ENCODE data around the gene UBE2J1.
"Not testable (repeated sequence)": the region's sequence is repeated elsewhere in the genome, so short reads cannot be mapped to it uniquely, and the experiment has no call there.

UBE2J1 gene

DNA sequence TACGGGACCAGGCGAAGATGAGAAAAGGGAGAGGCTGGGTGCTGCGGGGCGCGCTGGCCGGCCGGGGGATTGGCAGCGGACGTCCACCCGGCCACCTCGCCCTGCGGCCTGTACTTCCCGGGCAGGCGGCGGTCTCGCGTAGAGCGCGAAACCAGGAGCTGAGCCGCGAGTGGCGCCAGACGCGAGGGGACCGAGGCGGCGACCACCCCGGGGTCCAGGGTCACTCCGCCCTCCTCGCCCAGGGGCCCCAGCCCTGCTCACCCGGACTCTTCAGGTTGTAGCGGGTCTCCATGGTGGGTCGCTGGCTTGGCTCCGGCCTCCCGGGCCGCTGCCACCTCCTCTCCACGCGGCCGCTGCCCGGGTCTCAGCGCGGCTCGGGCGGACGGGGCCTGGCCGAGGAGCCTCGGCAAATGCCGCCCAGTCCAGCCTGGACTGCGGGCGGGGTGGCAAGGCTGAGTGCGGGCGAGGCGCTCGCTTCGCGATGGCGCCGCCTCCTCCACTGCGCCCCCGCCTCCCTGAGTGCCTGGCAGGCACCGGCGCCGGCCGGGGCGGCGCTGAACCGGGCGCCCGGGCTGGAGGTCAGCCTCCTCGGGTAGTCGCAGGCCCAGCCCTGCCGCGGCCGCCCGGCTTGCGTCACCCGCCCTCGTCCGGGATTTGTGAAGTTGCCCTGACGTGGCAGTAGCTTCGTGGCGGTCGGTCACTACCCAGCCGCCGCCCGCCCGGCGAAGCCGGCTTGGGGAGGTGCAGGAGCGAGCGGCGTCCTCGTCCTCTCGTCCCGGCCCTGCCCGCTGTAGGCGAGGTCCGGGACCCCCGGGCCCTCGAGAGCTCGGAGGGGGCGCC, at the start of gene UBE2J1:
TSS of gene UBE2J1 (minus strand) at position 445 of the 840 bp plus-strand sequence. CDS start at position 292, 153 bp downstream.
- peaks cover 0 to 4% of the 10 kb centered on the region in 2 donors for H3K9me3 Mint-ChIP-seq
- peaks cover 73% of the 10 kb centered on the region for H3K4me1 Mint-ChIP-seq
- peak within 1 kb of the TSS; percentile 97 to 99 for H3K27ac Mint-ChIP-seq
- DNase-seq (peak; percentile 80 to 81), ATAC-seq (peak; percentile 87)
- H3K27me3 Mint-ChIP-seq: no peaks in the 10 kb centered on the region
- peak within 1 kb of the TSS; percentile 94 to 98 for H3K4me3 Mint-ChIP-seq

DNA sequence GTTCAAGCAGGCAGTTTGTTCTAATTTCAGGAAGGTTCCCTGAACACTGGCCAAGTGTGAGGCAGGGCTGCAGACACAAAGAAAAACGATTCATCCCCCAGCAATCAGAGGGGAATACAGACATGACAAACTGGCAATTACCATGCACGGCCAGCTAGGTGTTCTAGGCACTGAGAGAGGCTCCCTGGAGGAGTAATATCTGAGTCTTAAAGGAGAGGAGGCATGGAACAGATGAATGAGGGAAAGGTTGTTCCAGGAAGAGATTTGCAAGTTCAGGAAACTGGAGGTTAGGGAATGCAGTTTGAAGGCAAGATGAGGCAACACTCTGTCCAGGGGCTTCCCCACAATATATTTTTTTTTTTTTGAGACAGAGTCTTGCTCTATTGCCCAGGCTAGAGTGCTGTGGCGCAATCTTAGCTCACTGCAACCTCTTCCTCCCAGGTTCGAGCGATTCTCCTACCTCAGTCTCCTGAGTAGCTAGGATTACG, 48.4 kb upstream of the UBE2J1 start:
- Mint-ChIP-seq H3K4me1 (peaks cover under 1% of the 10 kb centered on the region), H3K27me3 (no peaks in the 10 kb centered on the region), H3K9me3 (no peaks in the 10 kb centered on the region), H3K4me3 (no peak overlapping the region), H3K27ac (no peak overlapping the region)
- ATAC-seq (no peak), DNase-seq (no peak)

GRCh38 chr6:89400050-89400449, 47.5 kb upstream of the UBE2J1 start:
- Mint-ChIP-seq H3K4me3 (no peak overlapping the region), H3K9me3 (no peaks in the 10 kb centered on the region), H3K27ac (no peak overlapping the region), H3K27me3 (no peaks in the 10 kb centered on the region), H3K4me1 (no peaks in the 10 kb centered on the region)
- DNase-seq (no peak), ATAC-seq (no peak)

DNA sequence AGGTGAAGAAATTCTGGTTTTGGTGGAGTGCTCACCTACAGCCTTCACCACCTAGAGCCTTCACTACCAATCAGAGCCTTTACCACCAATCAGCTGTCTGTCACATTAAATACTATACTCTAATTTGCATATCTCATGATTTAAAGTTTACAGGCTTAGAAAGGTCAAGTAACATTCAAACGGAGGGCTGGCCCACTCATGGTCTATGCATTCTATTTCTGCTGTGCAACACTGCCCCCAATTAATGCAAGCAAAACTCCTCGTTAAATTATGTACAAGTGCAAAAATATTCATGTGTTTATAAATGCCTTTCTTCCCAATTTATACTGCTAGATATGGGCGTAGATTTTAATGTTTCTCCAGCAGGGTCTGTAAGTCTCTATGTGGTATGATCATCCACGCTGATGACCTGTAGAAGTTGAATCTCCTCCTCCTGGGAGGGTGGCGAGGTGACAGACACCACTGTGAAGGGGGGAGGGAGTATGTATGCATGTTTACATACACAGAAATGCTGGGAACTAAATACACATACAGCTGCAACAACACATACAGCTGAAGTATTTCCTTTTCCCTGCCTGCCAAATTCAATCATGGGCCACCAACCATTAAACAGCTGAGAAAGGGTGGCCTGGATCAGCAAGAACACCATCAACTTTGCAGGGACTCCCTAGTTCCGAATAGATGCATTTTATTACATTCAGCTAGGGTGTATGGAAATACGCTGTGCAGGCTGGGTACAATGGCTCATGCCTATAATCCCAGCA, 46.4 kb upstream of the UBE2J1 start:
- DNase-seq (no peak), ATAC-seq (no peak)
- Mint-ChIP-seq H3K4me3 (no peak overlapping the region), H3K9me3 (peaks cover under 1 to 2% of the 10 kb centered on the region in 2 donors), H3K27ac (no peak overlapping the region), H3K4me1 (no peaks in the 10 kb centered on the region), H3K27me3 (no peaks in the 10 kb centered on the region)

DNA sequence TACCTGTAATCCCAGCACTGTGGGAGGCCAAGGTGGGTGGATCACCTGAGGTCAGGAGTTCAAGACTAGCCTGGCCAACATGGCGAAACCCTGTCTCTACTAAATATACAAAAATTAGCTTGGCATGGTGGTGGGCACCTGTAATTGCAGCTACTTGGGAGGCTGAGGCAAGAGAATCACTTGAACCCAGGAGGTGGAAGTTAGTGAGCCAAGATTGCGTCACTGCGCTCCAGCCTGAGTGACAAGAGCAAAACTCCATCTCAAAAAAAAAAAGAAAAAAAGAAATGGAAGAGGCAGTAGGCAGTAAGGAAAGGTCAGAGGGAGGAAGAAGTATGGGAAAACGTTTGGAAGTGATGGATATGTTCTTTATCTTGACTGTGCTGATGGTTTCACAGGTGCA, 45.4 kb upstream of the UBE2J1 start:
- peaks cover 11% of the 10 kb centered on the region in 2 donors for H3K9me3 Mint-ChIP-seq
- not testable (repeated sequence) for DNase-seq, H3K4me1 Mint-ChIP-seq, H3K4me3 Mint-ChIP-seq, H3K27ac Mint-ChIP-seq, ATAC-seq, H3K27me3 Mint-ChIP-seq

GRCh38 chr6:89393659-89394058, 41.1 kb upstream of the UBE2J1 start:
- no peaks in the 10 kb centered on the region for H3K4me1 Mint-ChIP-seq
- ATAC-seq (no peak), DNase-seq (no peak)
- H3K27me3 Mint-ChIP-seq: no peaks in the 10 kb centered on the region
- H3K9me3 Mint-ChIP-seq: peaks cover 12 to 18% of the 10 kb centered on the region in 2 donors
- H3K4me3 Mint-ChIP-seq: no peak overlapping the region
- H3K27ac Mint-ChIP-seq: no peak overlapping the region

DNA sequence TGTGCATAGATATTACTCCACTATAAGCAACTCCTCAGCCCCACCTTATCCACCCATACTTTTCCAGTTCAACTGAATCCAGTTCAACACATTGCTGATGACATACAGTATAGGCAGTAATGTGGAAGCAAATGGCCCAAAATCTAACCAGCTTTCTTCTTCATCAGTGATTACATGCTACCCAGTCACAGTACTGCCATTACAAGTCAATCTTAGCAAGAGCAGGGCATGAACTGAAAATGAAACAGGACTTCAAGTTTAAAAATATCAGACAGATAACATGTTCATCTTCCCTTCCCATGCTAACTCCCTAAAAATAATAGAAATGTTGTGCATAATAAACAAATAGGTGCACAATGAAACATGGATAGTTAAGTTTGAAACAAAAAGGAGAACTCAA, 40.3 kb upstream of the UBE2J1 start:
- Mint-ChIP-seq H3K4me3 (no peak overlapping the region), H3K27ac (peak overlapping the region in 1 of 2 donors; percentile 1)
- no peak for ATAC-seq

DNA sequence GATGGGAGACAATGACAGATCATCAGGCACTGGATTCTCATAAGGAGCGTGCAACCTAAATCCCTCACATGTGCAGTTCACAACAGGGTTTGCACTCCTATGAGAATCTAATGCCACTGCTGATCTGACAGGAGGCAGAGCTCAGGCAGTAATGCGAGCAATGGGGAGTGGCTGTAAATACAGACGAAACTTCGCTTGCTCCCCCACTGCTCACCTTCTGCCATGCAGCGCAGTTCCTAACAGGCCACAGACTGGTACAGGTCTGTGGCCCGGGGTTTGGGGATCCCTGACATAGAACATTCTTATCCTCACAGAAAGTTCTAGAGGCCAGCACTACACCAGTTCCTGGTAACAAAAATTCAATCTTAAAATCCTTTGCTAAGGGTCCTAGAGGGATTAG, 36.3 kb upstream of the UBE2J1 start:
- DNase-seq (no peak), ATAC-seq (no peak)
- Mint-ChIP-seq H3K4me3 (no peak overlapping the region), H3K4me1 (peaks cover 6% of the 10 kb centered on the region), H3K27me3 (no peaks in the 10 kb centered on the region), H3K9me3 (peaks cover 11 to 16% of the 10 kb centered on the region in 2 donors), H3K27ac (no peak overlapping the region)

More for the DNA sequence above, 40.3 kb upstream of the UBE2J1 start:
- DNase-seq: no peak
- peaks cover under 1% of the 10 kb centered on the region for H3K4me1 Mint-ChIP-seq
- peaks cover 12 to 18% of the 10 kb centered on the region in 2 donors for H3K9me3 Mint-ChIP-seq
- H3K27me3 Mint-ChIP-seq: no peaks in the 10 kb centered on the region

- H3K4me3 Mint-ChIP-seq: no peak overlapping the region
- H3K4me1 Mint-ChIP-seq: peaks cover 6% of the 10 kb centered on the region
- H3K27ac Mint-ChIP-seq: peak overlapping the region in 1 of 2 donors; percentile 7
- no peaks in the 10 kb centered on the region for H3K27me3 Mint-ChIP-seq
- peaks cover 0 to 7% of the 10 kb centered on the region in 2 donors for H3K9me3 Mint-ChIP-seq
- DNase-seq: no peak
- peak; percentile 76 for ATAC-seq
Observed at GRCh38 chr6:89387516-89388201, 35.1 kb upstream of the UBE2J1 start.

GRCh38 chr6:89386917-89387491, 34.5 kb upstream of the UBE2J1 start:
- no peak overlapping the region for H3K27ac Mint-ChIP-seq
- no peak overlapping the region for H3K4me3 Mint-ChIP-seq
- peaks cover 6% of the 10 kb centered on the region for H3K4me1 Mint-ChIP-seq
- no peaks in the 10 kb centered on the region for H3K27me3 Mint-ChIP-seq
- ATAC-seq (no peak), DNase-seq (no peak)
- peaks cover 0 to 7% of the 10 kb centered on the region in 2 donors for H3K9me3 Mint-ChIP-seq

GRCh38 chr6:89385846-89386245, 33.3 kb upstream of the UBE2J1 start:
- DNase-seq: no peak
- Mint-ChIP-seq H3K27me3 (no peaks in the 10 kb centered on the region), H3K9me3 (no peaks in the 10 kb centered on the region), H3K4me3 (no peak overlapping the region), H3K27ac (no peak overlapping the region), H3K4me1 (peaks cover 6% of the 10 kb centered on the region)
- no peak for ATAC-seq

DNA sequence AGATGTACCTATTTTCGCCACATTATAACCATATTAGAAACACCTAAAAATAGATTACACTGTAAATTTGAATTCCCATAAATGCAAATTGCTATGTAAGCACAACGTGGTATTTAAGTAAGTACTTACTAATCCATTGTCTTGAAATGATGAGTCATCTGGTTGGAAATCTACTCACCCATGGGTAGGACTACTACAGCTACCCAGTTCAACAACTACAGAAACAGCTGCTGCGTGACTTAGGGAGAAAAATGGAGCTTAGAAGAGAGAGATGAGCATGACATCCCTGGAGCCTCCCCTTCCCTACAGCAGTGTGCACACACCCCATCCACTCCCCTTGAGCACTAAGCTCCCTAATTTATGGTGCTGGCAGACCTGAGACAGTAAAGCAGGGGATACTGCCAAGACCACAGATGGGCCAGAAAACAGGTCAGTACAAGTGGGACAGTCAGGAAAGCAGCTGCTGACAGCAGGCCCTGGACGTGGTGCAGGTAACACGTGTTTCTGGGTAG, 32.7 kb upstream of the UBE2J1 start:
- peaks cover 6% of the 10 kb centered on the region for H3K4me1 Mint-ChIP-seq

DNA sequence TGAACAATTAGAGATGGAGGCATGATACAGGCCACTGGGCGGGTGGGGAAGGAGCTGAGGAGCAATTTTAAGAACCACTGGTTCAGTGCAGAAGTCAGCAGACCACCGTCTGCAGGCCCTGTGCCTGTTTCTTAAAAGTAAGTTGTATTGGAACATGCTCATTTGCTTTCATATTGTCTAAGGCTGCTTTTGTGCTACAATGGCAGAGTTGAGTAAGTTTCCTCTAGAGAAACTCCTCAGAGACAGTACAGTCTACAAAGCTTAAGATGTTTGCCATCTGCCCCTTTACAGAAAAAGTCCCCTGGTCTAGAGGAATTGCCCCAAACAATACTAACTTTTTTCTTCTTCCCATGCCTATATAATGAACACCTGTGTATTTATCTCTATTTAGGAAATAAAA, 28.5 kb upstream of the UBE2J1 start:
- H3K4me1 Mint-ChIP-seq: peaks cover 2% of the 10 kb centered on the region
- no peaks in the 10 kb centered on the region for H3K27me3 Mint-ChIP-seq
- no peak for DNase-seq
- no peak for ATAC-seq
- H3K4me3 Mint-ChIP-seq: no peak overlapping the region
- no peak overlapping the region for H3K27ac Mint-ChIP-seq
- H3K9me3 Mint-ChIP-seq: no peaks in the 10 kb centered on the region

More for the DNA sequence above, 32.7 kb upstream of the UBE2J1 start:
- Mint-ChIP-seq H3K27me3 (no peaks in the 10 kb centered on the region), H3K4me3 (no peak overlapping the region), H3K27ac (no peak overlapping the region), H3K9me3 (no peaks in the 10 kb centered on the region)
- DNase-seq (no peak), ATAC-seq (peak; percentile 66)

DNA sequence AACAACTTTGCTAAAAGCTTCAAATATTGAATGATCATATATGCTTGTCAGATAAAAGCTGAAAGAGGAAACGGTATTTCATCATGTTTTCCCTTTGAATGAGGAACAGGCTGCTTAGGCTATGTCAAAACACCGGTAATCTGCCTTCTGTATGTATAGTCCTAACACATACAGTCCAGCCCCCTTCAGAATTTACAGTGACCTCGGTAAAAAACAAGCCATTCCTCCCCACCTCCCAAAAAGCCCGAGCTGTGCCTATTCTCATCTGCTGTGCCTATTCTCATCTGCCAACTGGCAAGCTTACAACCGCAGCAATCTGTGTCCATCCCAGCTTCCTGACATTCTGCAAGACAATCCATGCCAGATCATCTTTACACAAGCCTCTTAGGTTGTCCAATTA, 26.8 kb upstream of the UBE2J1 start:
- ATAC-seq (no peak), DNase-seq (no peak)
- Mint-ChIP-seq H3K27ac (no peak overlapping the region), H3K27me3 (no peaks in the 10 kb centered on the region), H3K4me3 (no peak overlapping the region), H3K4me1 (peaks cover 12% of the 10 kb centered on the region), H3K9me3 (no peaks in the 10 kb centered on the region)

- DNase-seq (no peak), ATAC-seq (no peak)
- Mint-ChIP-seq H3K4me1 (peaks cover 12% of the 10 kb centered on the region), H3K27ac (no peak overlapping the region), H3K9me3 (no peaks in the 10 kb centered on the region), H3K4me3 (no peak overlapping the region), H3K27me3 (no peaks in the 10 kb centered on the region)
Observed at GRCh38 chr6:89378628-89379027, 26.1 kb upstream of the UBE2J1 start.
